PFSK-1 (cell line): ENCODE data around the gene OR52K1.

Source experiments
- POLR2AphosphoS5 ChIP-seq: IDR thresholded peaks from 2 replicates; pipeline ENCODE4 v1.6.1; 2012; ENCODE audit warnings: low read depth, mild to moderate bottlenecking, control low read depth, low read length, moderate library complexity
- REST ChIP-seq, 2 experiments: IDR thresholded peaks; 2 replicates each; pipeline versions ENCODE4 v1.6.1 to v1.8.0; 2011 to 2012; ENCODE audit warnings: low read depth in 2 of 2, low read length in 2 of 2, control low read depth in 1 of 2, inconsistent platforms in 1 of 2, mild to moderate bottlenecking in 1 of 2, moderate library complexity in 1 of 2; ENCODE audit not compliant: insufficient read depth in 1 of 2

DNA sequence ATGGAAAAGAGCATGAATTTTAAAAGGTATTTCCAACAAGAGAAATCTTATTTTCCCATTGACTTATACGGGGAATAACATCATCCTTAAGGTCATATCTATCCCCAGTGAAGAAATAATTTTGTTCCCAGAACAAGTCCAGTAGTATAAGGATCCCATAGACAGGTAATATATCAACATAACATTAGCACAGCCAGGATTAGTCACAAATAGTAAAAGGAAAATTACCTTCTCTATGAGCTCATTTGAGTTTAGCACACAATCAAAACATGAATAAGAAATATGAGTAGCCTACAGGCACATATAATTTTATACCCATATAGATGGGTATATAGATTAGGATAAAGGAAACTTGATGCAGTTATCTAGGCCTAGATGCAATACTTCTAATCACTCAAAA, 2.8 kb upstream of the OR52K1 start:
- TF ChIP-seq POLR2AphosphoS5 (no peak), REST (IDR thresholded peaks at IDR 0.05; ENCODE audit: insufficient read depth in 1 of 2, low read depth in 2 of 2, low read length in 2 of 2) (no peak)
